CD14-positive monocyte (primary cell): Measurements from ENCODE around the gene MON1A. TPM values are rescaled to one million over a fixed set of nuclear protein-coding genes. Genes with fewer than 3 reads are reported as not detected.

ENCODE experiments used
- DNase-seq, 3 donors: peaks; one replicate each; pipeline ENCODE4 v3.0.0-alpha.2; 2011 to 2022
- H2AFZ ChIP-seq: 2 replicates; pipeline ENCODE4 v1.6.0; 2012; ENCODE audit warnings: mild to moderate bottlenecking, low read depth, low read length, inconsistent platforms; ENCODE audit not compliant: insufficient read depth, poor library complexity, severe bottlenecking
- H3K27ac ChIP-seq, 2 donors: 1 replicate in 1 of 2; 2 replicates in 1 of 2; pipeline ENCODE4 v1.5.1; 2012 to 2013; ENCODE audit warnings: low read length in 2 of 2, control low read depth in 1 of 2, inconsistent platforms in 1 of 2, low read depth in 1 of 2, mild to moderate bottlenecking in 1 of 2
- H3K27me3 ChIP-seq, 2 donors: one replicate each; pipeline versions ENCODE4 v1.6.0 to v1.6.1; 2011 to 2013; ENCODE audit warnings: low read length in 2 of 2; ENCODE audit not compliant: control insufficient read depth in 2 of 2, insufficient read depth in 2 of 2
- H3K36me3 ChIP-seq, 2 donors: replicated peaks in 1 of 2; 1 replicate in 1 of 2; 2 replicates in 1 of 2; pipeline versions ENCODE4 v1.5.1 to v1.6.1; 2012 to 2013; ENCODE audit warnings: low read length in 2 of 2, control low read depth in 1 of 2, inconsistent platforms in 1 of 2, mild to moderate bottlenecking in 1 of 2; ENCODE audit not compliant: insufficient read depth in 2 of 2, control insufficient read depth in 1 of 2
- H3K4me1 ChIP-seq, 2 donors: 1 replicate in 1 of 2; 2 replicates in 1 of 2; pipeline versions ENCODE4 v1.5.1 to v1.6.1; 2012 to 2013; ENCODE audit warnings: low read length in 2 of 2, control low read depth in 1 of 2, inconsistent platforms in 1 of 2, mild to moderate bottlenecking in 1 of 2, moderate library complexity in 1 of 2; ENCODE audit not compliant: insufficient read depth in 2 of 2, control insufficient read depth in 1 of 2
- H3K4me2 ChIP-seq: replicated peaks from 2 replicates; pipeline ENCODE3; 2012; ENCODE audit warnings: low read length, moderate library complexity, mild to moderate bottlenecking; ENCODE audit not compliant: poor library complexity, severe bottlenecking; ENCODE audit errors: extremely low read depth
- H3K4me3 ChIP-seq, 3 experiments: fragments of 200-600 bp in 1 of 3; sonication (generic) in 1 of 3; replicated peaks in 1 of 3; 1 replicate in 2 of 3; 2 replicates in 1 of 3; pipeline ENCODE4 v1.5.1; 2011 to 2013; ENCODE audit warnings: low read length in 3 of 3, mild to moderate bottlenecking in 3 of 3, control low read depth in 2 of 3, low read depth in 2 of 3, inconsistent platforms in 1 of 3, moderate library complexity in 1 of 3
- H3K79me2 ChIP-seq: 2 replicates; pipeline ENCODE4 v1.6.0; 2012; ENCODE audit warnings: mild to moderate bottlenecking, control low read depth, inconsistent platforms, low read length, moderate library complexity; ENCODE audit not compliant: insufficient read depth
- H3K9ac ChIP-seq: 2 replicates; pipeline ENCODE4 v1.6.0; 2017; ENCODE audit warnings: low read length, mild to moderate bottlenecking; ENCODE audit not compliant: insufficient read depth, poor library complexity, severe bottlenecking
- H3K9me3 ChIP-seq, 2 donors: replicated peaks in 1 of 2; 1 replicate in 1 of 2; 2 replicates in 1 of 2; pipeline versions ENCODE4 v1.5.1 to v1.6.1; 2012 to 2013; ENCODE audit warnings: low read length in 2 of 2, control low read depth in 1 of 2; ENCODE audit not compliant: control insufficient read depth in 1 of 2, insufficient read depth in 1 of 2
- H4K20me1 ChIP-seq: 2 replicates; pipeline ENCODE4 v1.6.0; 2012; ENCODE audit warnings: mild to moderate bottlenecking, low read length, control low read depth, moderate library complexity; ENCODE audit not compliant: insufficient read depth
- H3K27ac Mint-ChIP-seq, 7 donors: one replicate each; pipeline ENCODE4 v1.8.0; 2020; ENCODE audit warnings: mild to moderate bottlenecking in 7 of 7, mixed read lengths in 7 of 7, moderate library complexity in 6 of 7, inconsistent platforms in 2 of 7
- H3K27me3 Mint-ChIP-seq, 3 donors: one replicate each; pipeline ENCODE4 v1.8.0; 2021 to 2022; ENCODE audit warnings: low read depth in 3 of 3, mild to moderate bottlenecking in 3 of 3, mixed read lengths in 3 of 3, moderate library complexity in 3 of 3, inconsistent platforms in 1 of 3
- H3K36me3 Mint-ChIP-seq, 2 donors: one replicate each; pipeline ENCODE4 v1.8.0; 2020; ENCODE audit warnings: mixed read lengths in 2 of 2, inconsistent platforms in 1 of 2, mild to moderate bottlenecking in 1 of 2
- H3K4me1 Mint-ChIP-seq: one replicate; pipeline ENCODE4 v1.8.0; 2020; ENCODE audit warnings: mild to moderate bottlenecking, mixed read lengths
- H3K4me3 Mint-ChIP-seq, 2 donors: one replicate each; pipeline ENCODE4 v1.8.0; 2020; ENCODE audit warnings: mild to moderate bottlenecking in 2 of 2, mixed read lengths in 2 of 2, moderate library complexity in 1 of 2
- H3K9me3 Mint-ChIP-seq, 7 donors: one replicate each; pipeline ENCODE4 v1.8.0; 2020 to 2022; ENCODE audit warnings: mixed read lengths in 7 of 7, mild to moderate bottlenecking in 6 of 7, moderate library complexity in 6 of 7, inconsistent platforms in 2 of 7
- WGBS: methylation state at CpG from one replicate; pipeline ENCODE4 v1.1.5; 2013; ENCODE audit warnings: missing lambda C conversion rate; ENCODE audit not compliant: insufficient coverage; 5-methylcytosine and 5-hydroxymethylcytosine counted together
- intact Hi-C, 2 donors: fragments of 100-400 bp; cut with micrococcal nuclease; formaldehyde crosslinking; loops; one replicate each; pipeline versions ENCODE4 v1.15.0 to v1.15.1; 2023
- polyA plus RNA-seq, 3 donors: library from polyadenylated mRNA; depleted of rRNA in 1 of 3; unstranded in 2 of 3; stranded (reverse) in 1 of 3; fragments of 300-500 nt in 2 of 3; fragments of >200 nt in 1 of 3; fragmentation: Illumina TruSeq in 2 of 3; gene quantifications; 1 replicate in 2 of 3; 2 replicates in 1 of 3; pipeline ENCODE4 v1.2.3, GENCODE V29; 2012 to 2021
- TF ChIP-seq, protein P1 (sequence below): fragments of 200-600 bp; IDR thresholded peaks from one replicate; pipeline ENCODE4 v1.8.0; 2022; ENCODE audit warnings: antibody characterized with exemption, mild to moderate bottlenecking

MON1A gene
- polyA plus RNA-seq, 3 donors = 5.4 to 6.6 (median 6.1) TPM

DNA sequence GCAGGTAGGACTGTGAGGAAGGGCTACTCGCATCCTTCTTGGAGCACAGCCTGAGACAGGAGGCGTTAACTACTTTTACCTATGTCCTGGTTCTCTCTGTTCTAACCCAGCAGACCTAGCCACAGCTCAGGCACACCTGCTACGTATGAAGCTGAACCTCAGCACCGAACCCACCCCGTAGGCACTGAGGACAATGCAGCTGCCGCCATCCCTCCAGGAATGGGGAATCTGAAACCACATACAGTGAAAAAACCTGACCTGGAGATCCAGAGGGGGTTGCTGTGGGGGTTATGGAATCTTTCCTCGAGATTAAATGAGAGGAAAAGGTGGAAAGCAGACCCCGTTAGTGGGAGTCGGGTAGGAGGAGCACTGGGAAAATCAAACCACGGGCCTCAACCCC, 40.3 kb downstream of the MON1A start:
- Mint-ChIP-seq H3K4me3 (no peak overlapping the region), H3K9me3 (peaks cover 0 to 2% (median 0%) of the 10 kb centered on the region in 7 donors), H3K4me1 (no peaks in the 10 kb centered on the region), H3K27ac (no peak overlapping the region), H3K27me3 (peaks cover 0 to 2% (median 1%) of the 10 kb centered on the region in 3 donors), H3K36me3 (no peaks in the 10 kb centered on the region)
- Histone ChIP-seq H3K27me3 (no peaks in the 10 kb centered on the region), H3K79me2 (no peaks in the 10 kb centered on the region), H3K4me2 (no peak overlapping the region), H4K20me1 (no peaks in the 10 kb centered on the region), H3K9me3 (no peaks in the 10 kb centered on the region), H3K4me1 (no peaks in the 10 kb centered on the region), H2AFZ (no peak overlapping the region), H3K27ac (no peak overlapping the region), H3K4me3 (no peak overlapping the region), H3K36me3 (no peaks in the 10 kb centered on the region), H3K9ac (no peak overlapping the region)
- WGBS = 93% methylated on average over 6 of the region's 10 CpGs
- DNase-seq = no peak
- TF ChIP-seq, protein P1, sequence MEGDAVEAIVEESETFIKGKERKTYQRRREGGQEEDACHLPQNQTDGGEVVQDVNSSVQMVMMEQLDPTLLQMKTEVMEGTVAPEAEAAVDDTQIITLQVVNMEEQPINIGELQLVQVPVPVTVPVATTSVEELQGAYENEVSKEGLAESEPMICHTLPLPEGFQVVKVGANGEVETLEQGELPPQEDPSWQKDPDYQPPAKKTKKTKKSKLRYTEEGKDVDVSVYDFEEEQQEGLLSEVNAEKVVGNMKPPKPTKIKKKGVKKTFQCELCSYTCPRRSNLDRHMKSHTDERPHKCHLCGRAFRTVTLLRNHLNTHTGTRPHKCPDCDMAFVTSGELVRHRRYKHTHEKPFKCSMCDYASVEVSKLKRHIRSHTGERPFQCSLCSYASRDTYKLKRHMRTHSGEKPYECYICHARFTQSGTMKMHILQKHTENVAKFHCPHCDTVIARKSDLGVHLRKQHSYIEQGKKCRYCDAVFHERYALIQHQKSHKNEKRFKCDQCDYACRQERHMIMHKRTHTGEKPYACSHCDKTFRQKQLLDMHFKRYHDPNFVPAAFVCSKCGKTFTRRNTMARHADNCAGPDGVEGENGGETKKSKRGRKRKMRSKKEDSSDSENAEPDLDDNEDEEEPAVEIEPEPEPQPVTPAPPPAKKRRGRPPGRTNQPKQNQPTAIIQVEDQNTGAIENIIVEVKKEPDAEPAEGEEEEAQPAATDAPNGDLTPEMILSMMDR = no peak
- intact Hi-C loops = no loop called here

DNA sequence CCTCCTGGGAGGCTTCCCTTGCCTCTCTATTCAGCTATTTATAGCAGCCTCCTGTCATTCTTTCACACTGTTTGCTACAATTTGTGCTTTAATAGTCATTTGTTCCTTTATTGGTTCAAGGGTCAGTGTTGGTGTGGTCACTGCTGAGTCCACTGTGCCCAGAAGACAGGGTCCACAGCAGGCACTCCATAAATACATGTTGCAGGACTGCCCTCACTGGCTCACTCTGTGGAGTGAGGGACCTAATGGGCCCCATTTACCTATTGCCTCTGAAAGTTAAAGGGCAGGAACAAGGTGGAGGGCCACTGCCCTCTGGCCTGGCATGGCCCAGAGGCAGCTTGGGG, 42.7 kb downstream of the MON1A start:
- Histone ChIP-seq H2AFZ (no peak overlapping the region), H4K20me1 (no peaks in the 10 kb centered on the region), H3K27me3 (no peaks in the 10 kb centered on the region), H3K36me3 (no peaks in the 10 kb centered on the region), H3K4me3 (no peak overlapping the region), H3K4me2 (no peak overlapping the region), H3K27ac (no peak overlapping the region), H3K4me1 (peaks cover 0 to 2% of the 10 kb centered on the region in 2 donors), H3K79me2 (no peaks in the 10 kb centered on the region), H3K9me3 (no peaks in the 10 kb centered on the region), H3K9ac (no peak overlapping the region)
- peaks cover 0 to 2% (median 0%) of the 10 kb centered on the region in 7 donors for H3K9me3 Mint-ChIP-seq
- peaks cover 0 to 3% (median 2%) of the 10 kb centered on the region in 3 donors for H3K27me3 Mint-ChIP-seq
- intact Hi-C loops = no loop called here
- TF ChIP-seq, protein P1 = no peak
- H3K36me3 Mint-ChIP-seq = no peaks in the 10 kb centered on the region
- H3K4me3 Mint-ChIP-seq = no peak overlapping the region
- H3K27ac Mint-ChIP-seq = no peak overlapping the region
- peaks cover 5% of the 10 kb centered on the region for H3K4me1 Mint-ChIP-seq
- no peak for DNase-seq
